ENCODE data around the gene CACNA1G. TPM values are rescaled to one million over a fixed set of nuclear protein-coding genes. Genes with fewer than 3 reads are reported as not detected.

The CACNA1G gene
- total RNA-seq, 1 experiment from 2014 or later, result 6.7 TPM

DNA sequence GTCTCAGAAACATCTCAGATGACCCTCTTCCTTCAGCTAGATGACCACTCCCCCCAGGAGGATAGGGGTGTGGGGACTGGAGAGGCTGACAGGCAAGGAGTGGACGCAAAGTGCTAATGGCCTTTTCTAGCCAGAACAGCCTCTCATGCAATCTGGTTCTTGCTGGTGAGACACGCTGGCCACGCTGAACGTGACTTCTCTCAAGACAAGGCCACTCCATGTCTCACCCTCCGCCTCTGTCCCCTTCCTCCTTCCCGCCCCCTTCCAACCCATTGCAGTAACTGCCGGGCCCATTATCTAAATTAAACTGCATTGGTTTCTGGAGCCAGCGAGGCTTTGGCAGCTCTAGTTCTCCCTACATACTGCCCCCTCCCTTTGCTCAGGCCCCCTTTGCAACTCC is 9.5 kb downstream of the CACNA1G start:
- no peak overlapping the region for H3K27ac Mint-ChIP-seq
- no peaks in the 10 kb centered on the region for H3K36me3 Mint-ChIP-seq
- TF ChIP-seq NR3C1 (CRISPR knock-in tag; conservative IDR thresholded peaks at IDR 0.05; ENCODE audit: low read depth), result no peak
- TF ChIP-seq CREB1 (CRISPR knock-in tag; IDR thresholded peaks at IDR 0.05), result no peak
- TF ChIP-seq ZNF232 (CRISPR knock-in tag; IDR thresholded peaks at IDR 0.05), result no peak
- TF ChIP-seq ZNF219 (CRISPR knock-in tag; IDR thresholded peaks at IDR 0.05; ENCODE audit: borderline replicate concordance), result no peak
- TF ChIP-seq, protein P1, sequence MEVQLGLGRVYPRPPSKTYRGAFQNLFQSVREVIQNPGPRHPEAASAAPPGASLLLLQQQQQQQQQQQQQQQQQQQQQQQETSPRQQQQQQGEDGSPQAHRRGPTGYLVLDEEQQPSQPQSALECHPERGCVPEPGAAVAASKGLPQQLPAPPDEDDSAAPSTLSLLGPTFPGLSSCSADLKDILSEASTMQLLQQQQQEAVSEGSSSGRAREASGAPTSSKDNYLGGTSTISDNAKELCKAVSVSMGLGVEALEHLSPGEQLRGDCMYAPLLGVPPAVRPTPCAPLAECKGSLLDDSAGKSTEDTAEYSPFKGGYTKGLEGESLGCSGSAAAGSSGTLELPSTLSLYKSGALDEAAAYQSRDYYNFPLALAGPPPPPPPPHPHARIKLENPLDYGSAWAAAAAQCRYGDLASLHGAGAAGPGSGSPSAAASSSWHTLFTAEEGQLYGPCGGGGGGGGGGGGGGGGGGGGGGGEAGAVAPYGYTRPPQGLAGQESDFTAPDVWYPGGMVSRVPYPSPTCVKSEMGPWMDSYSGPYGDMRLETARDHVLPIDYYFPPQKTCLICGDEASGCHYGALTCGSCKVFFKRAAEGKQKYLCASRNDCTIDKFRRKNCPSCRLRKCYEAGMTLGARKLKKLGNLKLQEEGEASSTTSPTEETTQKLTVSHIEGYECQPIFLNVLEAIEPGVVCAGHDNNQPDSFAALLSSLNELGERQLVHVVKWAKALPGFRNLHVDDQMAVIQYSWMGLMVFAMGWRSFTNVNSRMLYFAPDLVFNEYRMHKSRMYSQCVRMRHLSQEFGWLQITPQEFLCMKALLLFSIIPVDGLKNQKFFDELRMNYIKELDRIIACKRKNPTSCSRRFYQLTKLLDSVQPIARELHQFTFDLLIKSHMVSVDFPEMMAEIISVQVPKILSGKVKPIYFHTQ (CRISPR knock-in tag; IDR thresholded peaks at IDR 0.05), result no peak
- TF ChIP-seq ZNF671 (CRISPR knock-in tag; IDR thresholded peaks at IDR 0.05), result no peak
- TF ChIP-seq, protein P2, sequence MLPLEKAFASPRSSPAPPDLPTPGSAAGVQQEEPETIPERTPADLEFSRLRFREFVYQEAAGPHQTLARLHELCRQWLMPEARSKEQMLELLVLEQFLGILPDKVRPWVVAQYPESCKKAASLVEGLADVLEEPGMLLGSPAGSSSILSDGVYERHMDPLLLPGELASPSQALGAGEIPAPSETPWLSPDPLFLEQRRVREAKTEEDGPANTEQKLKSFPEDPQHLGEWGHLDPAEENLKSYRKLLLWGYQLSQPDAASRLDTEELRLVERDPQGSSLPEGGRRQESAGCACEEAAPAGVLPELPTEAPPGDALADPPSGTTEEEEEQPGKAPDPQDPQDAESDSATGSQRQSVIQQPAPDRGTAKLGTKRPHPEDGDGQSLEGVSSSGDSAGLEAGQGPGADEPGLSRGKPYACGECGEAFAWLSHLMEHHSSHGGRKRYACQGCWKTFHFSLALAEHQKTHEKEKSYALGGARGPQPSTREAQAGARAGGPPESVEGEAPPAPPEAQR (CRISPR knock-in tag; IDR thresholded peaks at IDR 0.05), result no peak
- no peak for TF ChIP-seq SMAD4 (CRISPR knock-in tag; IDR thresholded peaks at IDR 0.05)
- TF ChIP-seq ESRRA (CRISPR knock-in tag; IDR thresholded peaks at IDR 0.05; ENCODE audit: borderline replicate concordance), result no peak
- TF ChIP-seq, protein P3, sequence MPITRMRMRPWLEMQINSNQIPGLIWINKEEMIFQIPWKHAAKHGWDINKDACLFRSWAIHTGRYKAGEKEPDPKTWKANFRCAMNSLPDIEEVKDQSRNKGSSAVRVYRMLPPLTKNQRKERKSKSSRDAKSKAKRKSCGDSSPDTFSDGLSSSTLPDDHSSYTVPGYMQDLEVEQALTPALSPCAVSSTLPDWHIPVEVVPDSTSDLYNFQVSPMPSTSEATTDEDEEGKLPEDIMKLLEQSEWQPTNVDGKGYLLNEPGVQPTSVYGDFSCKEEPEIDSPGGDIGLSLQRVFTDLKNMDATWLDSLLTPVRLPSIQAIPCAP (CRISPR knock-in tag; IDR thresholded peaks at IDR 0.05), result no peak
- TF ChIP-seq, protein P4, sequence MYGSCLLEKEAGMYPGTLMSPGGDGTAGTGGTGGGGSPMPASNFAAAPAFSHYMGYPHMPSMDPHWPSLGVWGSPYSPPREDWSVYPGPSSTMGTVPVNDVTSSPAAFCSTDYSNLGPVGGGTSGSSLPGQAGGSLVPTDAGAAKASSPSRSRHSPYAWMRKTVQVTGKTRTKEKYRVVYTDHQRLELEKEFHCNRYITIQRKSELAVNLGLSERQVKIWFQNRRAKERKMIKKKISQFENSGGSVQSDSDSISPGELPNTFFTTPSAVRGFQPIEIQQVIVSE (CRISPR knock-in tag; IDR thresholded peaks at IDR 0.05; ENCODE audit: borderline replicate concordance), result no peak
- no peak for TF ChIP-seq ZNF425 (CRISPR knock-in tag; conservative IDR thresholded peaks at IDR 0.05)
- no peak for TF ChIP-seq ZNF138 (CRISPR knock-in tag; conservative IDR thresholded peaks at IDR 0.05)
- TF ChIP-seq ZBTB21 (CRISPR knock-in tag; IDR thresholded peaks at IDR 0.05; ENCODE audit: borderline replicate concordance), result no peak
- no peak for TF ChIP-seq ZNF317 (CRISPR knock-in tag; IDR thresholded peaks at IDR 0.05; ENCODE audit: borderline replicate concordance, low read depth)
- no peak for TF ChIP-seq SMAD3 (CRISPR knock-in tag; IDR thresholded peaks at IDR 0.05; ENCODE audit: borderline replicate concordance)
- no peak for TF ChIP-seq PREB (CRISPR knock-in tag; IDR thresholded peaks at IDR 0.05; ENCODE audit: borderline replicate concordance)
- TF ChIP-seq ZNF512 (CRISPR knock-in tag; IDR thresholded peaks at IDR 0.05; ENCODE audit: borderline replicate concordance), result no peak
- no peak for TF ChIP-seq MXD4 (CRISPR knock-in tag; IDR thresholded peaks at IDR 0.05; ENCODE audit: borderline replicate concordance)
- no peak for TF ChIP-seq ZNF281 (CRISPR knock-in tag; IDR thresholded peaks at IDR 0.05)
- ChIA-PET CTCF (interaction anchor here (0.5 to 2.5 kb wide), 5 partner anchors 8 to 224 kb away, joined by 3 to 15 read pairs (median 4); no protein-coding TSS in a partner anchor), POLR2A (interaction anchor here (1.4 kb wide), 1 partner anchor 9 kb away, joined by 4 read pairs; the partner anchor contains the start of gene CACNA1G)
- peaks cover 27% of the 10 kb centered on the region for H3K27me3 Mint-ChIP-seq (ENCODE audit: low read depth)
- no peaks in the 10 kb centered on the region for H3K9me3 Mint-ChIP-seq
- DNase-seq (ENCODE audit: low spot score), result no peak
- peaks cover 24% of the 10 kb centered on the region for H3K4me1 Mint-ChIP-seq
- ATAC-seq, result no peak
- no peak overlapping the region for H3K4me3 Mint-ChIP-seq
